ENCODE results near the gene AHSA1.

AHSA1 gene

DNA sequence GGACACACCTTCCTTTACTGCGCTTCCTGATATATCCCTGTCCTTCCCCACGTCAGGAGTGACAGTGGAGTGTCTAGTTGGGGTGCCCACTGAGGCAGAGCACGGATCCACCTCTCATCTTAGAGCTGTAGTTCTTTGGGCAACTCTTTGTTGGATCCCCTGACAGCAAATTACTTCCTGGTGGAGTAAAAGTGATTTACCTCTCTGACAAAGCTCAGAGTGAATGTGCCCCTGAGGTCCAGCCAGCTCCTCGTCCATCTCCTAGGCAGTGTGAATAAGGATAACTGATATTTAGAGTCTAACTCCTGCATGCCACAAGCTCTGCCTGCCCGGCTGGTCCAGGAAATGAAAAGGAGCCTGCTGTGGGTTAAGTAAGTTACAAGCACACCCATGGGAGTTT, 16.0 kb downstream of the AHSA1 start:
- Histone ChIP-seq H3K36me3 (ENCODE audit: control insufficient read depth, low read length) (peaks cover 9% of the 10 kb centered on the region), H4K20me1 (ENCODE audit: control insufficient read depth, insufficient read depth, low read depth, low read length) (no peaks in the 10 kb centered on the region), H3K79me2 (ENCODE audit: control insufficient read depth, low read length) (no peaks in the 10 kb centered on the region), H3K27ac (ENCODE audit: low read depth, low read length) (no peak overlapping the region), H3K4me2 (ENCODE audit: low read length) (no peak overlapping the region), H3K9me3 (ENCODE audit: control insufficient read depth, insufficient read depth, low read length) (no peaks in the 10 kb centered on the region), H3K4me1 (ENCODE audit: control insufficient read depth, low read length) (no peaks in the 10 kb centered on the region), H3K4me3 (ENCODE audit: low read length) (no peak overlapping the region), H3F3A (ENCODE audit: control insufficient read depth, insufficient read depth) (peaks cover 17% of the 10 kb centered on the region), H3K27me3 (ENCODE audit: control insufficient read depth, low read length) (peaks cover 3% of the 10 kb centered on the region; the same call in 1 of the 2 replicates), H3K9me2 (replicated peaks; ENCODE audit: control insufficient read depth, low read length) (no peaks in the 10 kb centered on the region)
- TF ChIP-seq EZH2phosphoT487 (IDR thresholded peaks at IDR 0.05; ENCODE audit: borderline replicate concordance, low read length), result no peak
- TF ChIP-seq, protein P1, sequence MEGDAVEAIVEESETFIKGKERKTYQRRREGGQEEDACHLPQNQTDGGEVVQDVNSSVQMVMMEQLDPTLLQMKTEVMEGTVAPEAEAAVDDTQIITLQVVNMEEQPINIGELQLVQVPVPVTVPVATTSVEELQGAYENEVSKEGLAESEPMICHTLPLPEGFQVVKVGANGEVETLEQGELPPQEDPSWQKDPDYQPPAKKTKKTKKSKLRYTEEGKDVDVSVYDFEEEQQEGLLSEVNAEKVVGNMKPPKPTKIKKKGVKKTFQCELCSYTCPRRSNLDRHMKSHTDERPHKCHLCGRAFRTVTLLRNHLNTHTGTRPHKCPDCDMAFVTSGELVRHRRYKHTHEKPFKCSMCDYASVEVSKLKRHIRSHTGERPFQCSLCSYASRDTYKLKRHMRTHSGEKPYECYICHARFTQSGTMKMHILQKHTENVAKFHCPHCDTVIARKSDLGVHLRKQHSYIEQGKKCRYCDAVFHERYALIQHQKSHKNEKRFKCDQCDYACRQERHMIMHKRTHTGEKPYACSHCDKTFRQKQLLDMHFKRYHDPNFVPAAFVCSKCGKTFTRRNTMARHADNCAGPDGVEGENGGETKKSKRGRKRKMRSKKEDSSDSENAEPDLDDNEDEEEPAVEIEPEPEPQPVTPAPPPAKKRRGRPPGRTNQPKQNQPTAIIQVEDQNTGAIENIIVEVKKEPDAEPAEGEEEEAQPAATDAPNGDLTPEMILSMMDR (IDR thresholded peaks at IDR 0.05; ENCODE audit: low read depth, low read length, poor library complexity, severe bottlenecking), result no peak

DNA sequence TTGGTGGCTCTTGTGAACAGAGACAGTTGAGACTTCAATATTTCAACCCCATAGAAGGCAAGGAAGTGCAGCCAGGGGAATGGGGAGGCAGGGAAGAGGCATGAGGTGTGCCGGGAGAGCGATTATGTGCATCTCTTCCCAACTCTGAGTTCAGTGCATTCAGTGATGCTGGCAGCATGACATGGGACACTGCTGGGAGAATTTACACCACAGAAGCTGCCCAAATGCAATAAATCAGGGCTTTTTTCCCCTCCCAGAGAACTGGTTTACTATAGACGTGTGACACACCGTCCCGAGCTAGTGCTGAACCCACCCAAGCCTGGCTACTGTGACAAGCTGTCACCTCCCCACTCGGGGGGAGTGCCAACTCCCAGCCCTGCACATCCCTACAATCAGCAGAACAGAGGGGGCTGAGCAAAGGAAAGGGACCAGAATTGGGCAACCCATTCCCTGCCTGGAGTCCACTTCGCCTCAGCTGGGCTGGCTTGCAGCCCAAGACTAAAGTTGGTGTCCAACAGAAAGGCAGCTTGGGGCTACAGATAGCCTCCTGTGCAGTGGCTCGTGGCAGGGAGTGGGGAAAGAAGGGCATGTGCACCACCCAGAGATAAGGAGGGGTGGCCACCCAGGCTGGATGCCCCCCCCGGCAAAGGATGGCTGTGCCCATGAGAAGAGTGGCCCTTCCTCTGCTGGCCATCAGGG, 16.7 kb downstream of the AHSA1 start:
- H3K27me3 ChIP-seq (ENCODE audit: control insufficient read depth, low read length), result peaks cover 3% of the 10 kb centered on the region; the same call in 1 of the 2 replicates
- peaks cover 12% of the 10 kb centered on the region for H3F3A ChIP-seq (ENCODE audit: control insufficient read depth, insufficient read depth)
- no peaks in the 10 kb centered on the region for H4K20me1 ChIP-seq (ENCODE audit: control insufficient read depth, insufficient read depth, low read depth, low read length)
- no peak overlapping the region for H3K4me3 ChIP-seq (ENCODE audit: low read length)
- TF ChIP-seq EZH2phosphoT487 (IDR thresholded peaks at IDR 0.05; ENCODE audit: borderline replicate concordance, low read length), result no peak
- TF ChIP-seq, protein P1 (IDR thresholded peaks at IDR 0.05; ENCODE audit: low read depth, low read length, poor library complexity, severe bottlenecking), result no peak
- no peaks in the 10 kb centered on the region for H3K4me1 ChIP-seq (ENCODE audit: control insufficient read depth, low read length)
- no peaks in the 10 kb centered on the region for H3K79me2 ChIP-seq (ENCODE audit: control insufficient read depth, low read length)
- H3K9me3 ChIP-seq (ENCODE audit: control insufficient read depth, insufficient read depth, low read length), result no peaks in the 10 kb centered on the region
- no peaks in the 10 kb centered on the region for H3K9me2 ChIP-seq (replicated peaks; ENCODE audit: control insufficient read depth, low read length)
- H3K27ac ChIP-seq (ENCODE audit: low read depth, low read length), result no peak overlapping the region
- peaks cover 2% of the 10 kb centered on the region for H3K36me3 ChIP-seq (ENCODE audit: control insufficient read depth, low read length)
- no peak overlapping the region for H3K4me2 ChIP-seq (ENCODE audit: low read length)

DNA sequence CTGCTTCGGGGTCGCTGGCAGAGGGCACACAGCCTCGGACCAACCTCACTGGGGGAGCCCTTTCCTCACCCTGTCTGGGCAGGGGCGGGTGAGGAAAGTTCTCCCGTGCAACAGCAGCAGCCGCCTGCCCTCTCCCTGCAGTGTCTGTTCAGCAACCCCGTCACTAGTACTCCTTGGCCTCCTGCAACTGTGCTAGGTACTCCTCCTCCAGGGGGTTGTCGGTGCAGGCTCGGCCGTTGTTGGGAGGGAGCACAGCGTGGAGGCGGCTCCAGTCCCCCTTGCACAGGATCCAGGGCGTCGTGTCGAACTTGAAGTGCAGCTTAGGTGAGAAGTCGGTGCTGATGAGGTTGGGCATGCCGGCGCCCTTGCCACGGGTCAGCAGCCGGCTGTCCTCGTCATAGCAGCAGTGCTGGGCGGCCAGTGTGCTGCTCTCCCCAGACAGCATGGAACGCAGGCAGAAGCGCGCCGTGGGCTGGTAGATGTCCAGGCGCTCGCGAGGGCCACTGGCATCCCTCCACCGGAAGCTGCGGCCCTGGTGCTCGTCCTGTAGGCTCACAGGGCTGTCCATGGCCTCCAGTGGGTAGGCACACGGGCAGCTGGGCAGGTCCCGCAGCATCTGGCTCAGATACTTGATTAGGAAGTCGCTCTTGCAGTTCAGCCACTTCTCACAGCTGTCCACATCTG, 17.7 kb downstream of the AHSA1 start:
- Histone ChIP-seq H3K4me3 (ENCODE audit: low read length) (no peak overlapping the region), H3K36me3 (ENCODE audit: control insufficient read depth, low read length) (no peaks in the 10 kb centered on the region), H3K27me3 (ENCODE audit: control insufficient read depth, low read length) (peaks cover 3% of the 10 kb centered on the region; the same call in 1 of the 2 replicates), H3K27ac (ENCODE audit: low read depth, low read length) (no peak overlapping the region), H3K9me3 (ENCODE audit: control insufficient read depth, insufficient read depth, low read length) (no peaks in the 10 kb centered on the region), H3F3A (ENCODE audit: control insufficient read depth, insufficient read depth) (peaks cover 4% of the 10 kb centered on the region; the same call in 1 of the 2 replicates), H3K4me1 (ENCODE audit: control insufficient read depth, low read length) (no peaks in the 10 kb centered on the region), H3K9me2 (replicated peaks; ENCODE audit: control insufficient read depth, low read length) (no peaks in the 10 kb centered on the region), H3K79me2 (ENCODE audit: control insufficient read depth, low read length) (no peaks in the 10 kb centered on the region), H3K4me2 (ENCODE audit: low read length) (no peak overlapping the region), H4K20me1 (ENCODE audit: control insufficient read depth, insufficient read depth, low read depth, low read length) (no peaks in the 10 kb centered on the region)
- TF ChIP-seq, protein P1 (IDR thresholded peaks at IDR 0.05; ENCODE audit: low read depth, low read length, poor library complexity, severe bottlenecking), result no peak
- TF ChIP-seq EZH2phosphoT487 (IDR thresholded peaks at IDR 0.05; ENCODE audit: borderline replicate concordance, low read length), result no peak

All from DOHH2 (cell line).